ENCODE measurements around the gene AVEN.
"Not testable (repeated sequence)": the region's sequence is repeated elsewhere in the genome, so short reads cannot be mapped to it uniquely, and the experiment has no call there.

Gene AVEN

DNA sequence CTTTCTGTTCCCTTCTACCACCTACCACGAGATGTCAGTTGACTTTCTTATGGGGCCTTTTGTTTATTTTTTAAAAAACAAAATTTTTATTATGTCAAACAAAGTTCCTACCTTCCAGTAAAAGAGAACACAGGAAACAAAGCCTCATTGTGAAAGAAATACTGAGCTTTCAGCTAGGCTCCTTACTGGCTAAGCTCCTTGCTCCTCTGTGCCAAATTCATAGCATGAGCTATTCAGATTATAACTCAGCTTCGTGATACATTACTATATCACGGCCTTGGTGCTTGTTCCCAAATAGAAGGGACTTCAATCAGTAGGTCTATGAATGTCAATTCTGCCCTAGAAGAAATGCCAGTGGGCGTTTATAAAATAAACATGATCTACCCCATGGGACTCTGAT is 216.5 kb downstream of the AVEN start:
- Histone ChIP-seq H3K27me3 (no peaks in the 10 kb centered on the region), H3K4me3 (no peak overlapping the region), H3K9me3 (replicated peaks in 1 of 11) (no peaks in the 10 kb centered on the region), H3K4me2 (no peak overlapping the region), H4K20me1 (no peaks in the 10 kb centered on the region), H3K4me1 (no peaks in the 10 kb centered on the region), H3K27ac (no peak overlapping the region), H3K9ac (no peak overlapping the region), H3K36me3 (no peaks in the 10 kb centered on the region)
- no peak for TF ChIP-seq Cebpa-rat (IDR thresholded peaks at IDR 0.05)

GRCh38 chr15:33819499-33819898 is 219.5 kb downstream of the AVEN start:
- not testable (repeated sequence) for H3K27me3 ChIP-seq; H3K27ac ChIP-seq; H3K4me3 ChIP-seq; H3K36me3 ChIP-seq; H3K9me3 ChIP-seq (replicated peaks in 1 of 11); H4K20me1 ChIP-seq; H3K9ac ChIP-seq; H3K4me1 ChIP-seq; H3K4me2 ChIP-seq

Data from BLaER1 treated with 17β-estradiol and CSF1 and Interleukin-3, amounts not matched to agents 10 nM and 100 nM (cell line).